ENCODE results near the gene RPS3A. TPM values are rescaled to one million over a fixed set of nuclear protein-coding genes. Genes with fewer than 3 reads are reported as not detected.

Gene RPS3A
- total RNA-seq (2013): 3,956 TPM
- polyA plus RNA-seq (1,000 to 10,000 TPM; 1,088 to 1,816 (median 1,582) TPM), polyA minus RNA-seq (484 and 573 TPM in 2 replicates), total RNA-seq (197 to 823 (median 615) reads per million in 11 experiments)

GRCh38 chr4:151099229-151099975, at the start of gene RPS3A:
Gene RPS3A, plus strand, starts transcription at chr4:151099628. Its CDS starts 25 bp downstream, at chr4:151099653.
- intact Hi-C loops (cut with micrococcal nuclease): loop anchor here (10.0 kb wide), 2 partner anchors 665 to 1685 kb away; partner anchors contain the start of gene GATB (in 1 of the 2)
- Histone ChIP-seq H2AFZ (ENCODE audit: insufficient read depth, low read depth, low read length, poor library complexity, severe bottlenecking) (peak within 1 kb of the TSS; percentile 92), H3K27ac (ENCODE audit: low read depth in 1 of 2, low read length in 2 of 2) (peak within 1 kb of the TSS; percentile 86 to 91), H3K4me2 (replicated peaks; ENCODE audit: extremely low read depth, low read length, poor library complexity, severe bottlenecking) (peak within 1 kb of the TSS; percentile 91), H3K9ac (ENCODE audit: insufficient read depth, low read length, poor library complexity, severe bottlenecking) (peak within 1 kb of the TSS; percentile 91), H3K4me3 (replicated peaks in 1 of 3; ENCODE audit: low read depth in 2 of 3, low read length in 3 of 3) (peak within 1 kb of the TSS; percentile 73 to 96 (median 91)), H3K27me3 (ENCODE audit: control insufficient read depth in 2 of 2, insufficient read depth in 2 of 2, low read length in 2 of 2) (no peaks in the 10 kb centered on the region), H3K9me3 (replicated peaks in 1 of 2; ENCODE audit: control insufficient read depth in 1 of 2, insufficient read depth in 1 of 2, low read length in 2 of 2) (no peaks in the 10 kb centered on the region), H3K36me3 (replicated peaks in 1 of 2; ENCODE audit: control insufficient read depth in 1 of 2, insufficient read depth in 2 of 2, low read length in 2 of 2) (peaks cover 26 to 35% of the 10 kb centered on the region in 2 donors), H3K79me2 (ENCODE audit: insufficient read depth, low read length) (peaks cover 42% of the 10 kb centered on the region), H3K4me1 (ENCODE audit: control insufficient read depth in 1 of 2, insufficient read depth in 2 of 2, low read length in 2 of 2) (peaks cover 29 to 31% of the 10 kb centered on the region in 2 donors), H4K20me1 (ENCODE audit: insufficient read depth, low read length) (peaks cover 45% of the 10 kb centered on the region)
- Mint-ChIP-seq H3K27me3 (ENCODE audit: low read depth in 3 of 3) (peaks cover 0 to 2% (median 2%) of the 10 kb centered on the region in 3 donors), H3K4me3 (peak within 1 kb of the TSS; percentile 91 to 97), H3K9me3 (peaks cover 0 to 4% (median 1%) of the 10 kb centered on the region in 7 donors), H3K36me3 (peaks cover 30 to 38% of the 10 kb centered on the region in 2 donors), H3K4me1 (peaks cover 27% of the 10 kb centered on the region), H3K27ac (peak within 1 kb of the TSS; percentile 94 to 99 (median 98))
- peak; percentile 97 to 98 (median 98) for DNase-seq
- WGBS (ENCODE audit: insufficient coverage): under 1% methylated on average over 63 of the region's 69 CpGs
- peak; percentile 93 for TF ChIP-seq CTCF (IDR thresholded peaks at IDR 0.05)

DNA sequence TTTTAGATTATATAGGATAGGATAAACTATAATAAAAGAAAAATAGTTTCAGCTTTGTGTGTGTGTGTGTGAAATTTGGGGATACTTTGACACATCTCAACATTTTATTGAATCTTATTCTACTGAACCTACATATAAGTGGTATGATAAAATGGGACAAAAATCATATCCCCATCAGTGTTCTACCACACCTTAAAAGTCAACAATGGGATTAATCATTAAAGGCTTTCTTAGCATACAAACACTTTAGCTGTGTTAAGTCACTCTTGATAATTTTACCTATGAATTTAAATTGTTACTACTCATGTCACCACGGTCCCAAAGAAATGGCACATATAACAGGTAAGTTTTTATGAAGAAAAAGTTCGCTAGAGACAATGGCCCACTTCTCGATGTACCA, 46.6 kb upstream of the RPS3A start:
- no CpG with 5 or more reads among the region's 3 CpGs for WGBS (ENCODE audit: insufficient coverage)
- H3K27ac ChIP-seq (ENCODE audit: low read depth in 1 of 2, low read length in 2 of 2): no peak overlapping the region
- peaks cover 0 to 2% (median 1%) of the 10 kb centered on the region in 3 donors for H3K27me3 Mint-ChIP-seq (ENCODE audit: low read depth in 3 of 3)

More for the DNA sequence above, 46.6 kb upstream of the RPS3A start:
- TF ChIP-seq CTCF (IDR thresholded peaks at IDR 0.05): no peak
- no peak overlapping the region for H3K4me3 Mint-ChIP-seq
- no peaks in the 10 kb centered on the region for H3K36me3 Mint-ChIP-seq
- Histone ChIP-seq H3K36me3 (replicated peaks in 1 of 2; ENCODE audit: control insufficient read depth in 1 of 2, insufficient read depth in 2 of 2, low read length in 2 of 2) (no peaks in the 10 kb centered on the region), H2AFZ (ENCODE audit: insufficient read depth, low read depth, low read length, poor library complexity, severe bottlenecking) (no peak overlapping the region), H3K4me1 (ENCODE audit: control insufficient read depth in 1 of 2, insufficient read depth in 2 of 2, low read length in 2 of 2) (no peaks in the 10 kb centered on the region), H3K4me3 (replicated peaks in 1 of 3; ENCODE audit: low read depth in 2 of 3, low read length in 3 of 3) (no peak overlapping the region), H3K79me2 (ENCODE audit: insufficient read depth, low read length) (no peaks in the 10 kb centered on the region), H3K4me2 (replicated peaks; ENCODE audit: extremely low read depth, low read length, poor library complexity, severe bottlenecking) (no peak overlapping the region), H4K20me1 (ENCODE audit: insufficient read depth, low read length) (no peaks in the 10 kb centered on the region), H3K9ac (ENCODE audit: insufficient read depth, low read length, poor library complexity, severe bottlenecking) (no peak overlapping the region), H3K9me3 (replicated peaks in 1 of 2; ENCODE audit: control insufficient read depth in 1 of 2, insufficient read depth in 1 of 2, low read length in 2 of 2) (no peaks in the 10 kb centered on the region), H3K27me3 (ENCODE audit: control insufficient read depth in 2 of 2, insufficient read depth in 2 of 2, low read length in 2 of 2) (no peaks in the 10 kb centered on the region)
- no peaks in the 10 kb centered on the region for H3K4me1 Mint-ChIP-seq
- DNase-seq: no peak
- intact Hi-C loops (cut with micrococcal nuclease): no loop called here
- H3K9me3 Mint-ChIP-seq: peaks cover 0 to 5% (median 0%) of the 10 kb centered on the region in 7 donors
- H3K27ac Mint-ChIP-seq: no peak overlapping the region
